Adrenal gland (tissue), 12 donors: ENCODE results near the gene ZFHX3. TPM values are rescaled to one million over a fixed set of nuclear protein-coding genes. Genes with fewer than 3 reads are reported as not detected.

Experiments used
- DNase-seq, 7 donors: peaks; one replicate each; pipeline ENCODE4 v3.0.0-alpha.2; 2019 to 2020
- H3K27ac ChIP-seq, 5 donors: fragments of 200-600 bp; sonication (generic) in 4 of 5; 1 replicate in 3 of 5; 2 replicates in 2 of 5; pipeline versions ENCODE4 v1.5.1 to v1.8.0; 2016 to 2020; ENCODE audit warnings: mild to moderate bottlenecking in 1 of 5
- H3K27me3 ChIP-seq: fragments of 200-600 bp; 2 replicates; pipeline ENCODE4 v1.8.0; 2021
- H3K36me3 ChIP-seq, 2 donors: fragments of 200-600 bp; replicated peaks in 1 of 2; 1 replicate in 1 of 2; 2 replicates in 1 of 2; pipeline versions ENCODE4 v1.5.1 to v1.8.0; 2018 to 2022
- H3K4me1 ChIP-seq, 2 donors: fragments of 200-600 bp; replicated peaks in 1 of 2; 1 replicate in 1 of 2; 2 replicates in 1 of 2; pipeline versions ENCODE4 v1.5.1 to v1.8.0; 2018 to 2021
- H3K4me3 ChIP-seq, 4 donors: fragments of 200-600 bp; sonication (generic) in 3 of 4; one replicate each; pipeline ENCODE4 v1.5.1; 2016 to 2018
- H3K9me3 ChIP-seq, 3 donors: fragments of 200-600 bp; sonication (generic) in 1 of 3; replicated peaks in 1 of 3; 1 replicate in 2 of 3; 2 replicates in 1 of 3; pipeline versions ENCODE4 v1.5.1 to v1.8.0; 2016 to 2021
- POLR2A ChIP-seq, 2 donors: fragments of 450-650 bp; IDR thresholded peaks; one replicate each; pipeline ENCODE4 v1.6.1; 2017; ENCODE audit warnings: antibody characterized with exemption in 2 of 2, mild to moderate bottlenecking in 2 of 2, moderate library complexity in 1 of 2
- WGBS, 4 donors: extraction: QIAGEN DNeasy Blood & Tissue Kit in 2 of 4; methylation state at CpG; one replicate each; pipeline versions ENCODE4 v1.1.5 to v1.1.7; 2013 to 2017; 5-methylcytosine and 5-hydroxymethylcytosine counted together
- intact Hi-C, 2 donors: fragments of 100-400 bp; cut with DNase I; formaldehyde crosslinking; loops; one replicate each; pipeline versions ENCODE4 v1.14.1 to v1.15.0; 2022 to 2023
- polyA plus RNA-seq, 3 donors: library from polyadenylated mRNA; stranded (reverse); fragments of 200-250 nt in 2 of 3; fragments of 350-450 nt in 1 of 3; fragmentation: Illumina TruSeq in 1 of 3; extraction: RNeasy Lipid Tissue Mini Kit (QIAGEN cat#74804) in 1 of 3; gene quantifications; one replicate each; pipeline ENCODE4 v1.2.3, GENCODE V29; 2013 to 2014
- total RNA-seq, 9 donors: library from RNA; depleted of rRNA in 4 of 9; stranded (reverse); fragments of >200 nt in 4 of 9; fragments of 120-200 nt in 1 of 9; fragmentation: NEBNext Ultra II Directional in 1 of 9; extraction: Animal tissue kit (Norgen Biotek cat#: 25700) in 1 of 9; gene quantifications; one replicate each; pipeline versions ENCODE4 v1.1.0 to v1.2.4, GENCODE V29; 2013 to 2023
- TF ChIP-seq, protein P1 (sequence below), 6 experiments: fragments of 450-650 bp in 4 of 6; fragments of 200-600 bp in 2 of 6; sonication (generic) in 1 of 6; IDR thresholded peaks; 1 replicate in 5 of 6; 2 replicates in 1 of 6; pipeline versions ENCODE4 v1.5.1 to v1.8.0; 2016 to 2021; ENCODE audit warnings: antibody characterized with exemption in 6 of 6, mild to moderate bottlenecking in 2 of 6, moderate library complexity in 1 of 6
- donor health status: healthy with polysubstance abuse.
- donor health status: Bipolar disorder and iron deficiency.
- donor health status: DM: yes; HTN: yes; CAD: no.
- donor health status: DM: no; HTN: no; CAD: no.
- donor health status: DM: no; HTN: no; CAD: no.
- donor health status: DM: yes; HTN: yes; CAD: no.

Gene ZFHX3
- total and polyA plus RNA-seq, 12 donors = 2.4 to 31.6 (median 19.3) TPM

GRCh38 chr16:72764015-72764654 is 283.8 kb downstream of the ZFHX3 start:
- Histone ChIP-seq H3K4me3 (no peak overlapping the region), H3K36me3 (no peaks in the 10 kb centered on the region), H3K27ac (no peak overlapping the region), H3K4me1 (no peaks in the 10 kb centered on the region), H3K9me3 (no peaks in the 10 kb centered on the region), H3K27me3 (no peaks in the 10 kb centered on the region)
- no peak for TF ChIP-seq POLR2A (IDR thresholded peaks at IDR 0.05)
- TF ChIP-seq, protein P1, sequence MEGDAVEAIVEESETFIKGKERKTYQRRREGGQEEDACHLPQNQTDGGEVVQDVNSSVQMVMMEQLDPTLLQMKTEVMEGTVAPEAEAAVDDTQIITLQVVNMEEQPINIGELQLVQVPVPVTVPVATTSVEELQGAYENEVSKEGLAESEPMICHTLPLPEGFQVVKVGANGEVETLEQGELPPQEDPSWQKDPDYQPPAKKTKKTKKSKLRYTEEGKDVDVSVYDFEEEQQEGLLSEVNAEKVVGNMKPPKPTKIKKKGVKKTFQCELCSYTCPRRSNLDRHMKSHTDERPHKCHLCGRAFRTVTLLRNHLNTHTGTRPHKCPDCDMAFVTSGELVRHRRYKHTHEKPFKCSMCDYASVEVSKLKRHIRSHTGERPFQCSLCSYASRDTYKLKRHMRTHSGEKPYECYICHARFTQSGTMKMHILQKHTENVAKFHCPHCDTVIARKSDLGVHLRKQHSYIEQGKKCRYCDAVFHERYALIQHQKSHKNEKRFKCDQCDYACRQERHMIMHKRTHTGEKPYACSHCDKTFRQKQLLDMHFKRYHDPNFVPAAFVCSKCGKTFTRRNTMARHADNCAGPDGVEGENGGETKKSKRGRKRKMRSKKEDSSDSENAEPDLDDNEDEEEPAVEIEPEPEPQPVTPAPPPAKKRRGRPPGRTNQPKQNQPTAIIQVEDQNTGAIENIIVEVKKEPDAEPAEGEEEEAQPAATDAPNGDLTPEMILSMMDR (IDR thresholded peaks at IDR 0.05) = no peak
- 67 to 84% (median 72%) methylated on average over 8 of the region's 8 CpGs for WGBS, 4 donors
- no peak for DNase-seq
- intact Hi-C loops = no loop called here

- no peak for DNase-seq
- intact Hi-C loops = no loop called here
- Histone ChIP-seq H3K4me1 (no peaks in the 10 kb centered on the region), H3K27ac (no peak overlapping the region), H3K4me3 (no peak overlapping the region), H3K9me3 (no peaks in the 10 kb centered on the region), H3K36me3 (no peaks in the 10 kb centered on the region), H3K27me3 (no peaks in the 10 kb centered on the region)
- TF ChIP-seq, protein P1 (IDR thresholded peaks at IDR 0.05) = no peak
- TF ChIP-seq POLR2A (IDR thresholded peaks at IDR 0.05) = no peak
Observed at GRCh38 chr16:72760581-72760980, 287.3 kb downstream of the ZFHX3 start.

DNA sequence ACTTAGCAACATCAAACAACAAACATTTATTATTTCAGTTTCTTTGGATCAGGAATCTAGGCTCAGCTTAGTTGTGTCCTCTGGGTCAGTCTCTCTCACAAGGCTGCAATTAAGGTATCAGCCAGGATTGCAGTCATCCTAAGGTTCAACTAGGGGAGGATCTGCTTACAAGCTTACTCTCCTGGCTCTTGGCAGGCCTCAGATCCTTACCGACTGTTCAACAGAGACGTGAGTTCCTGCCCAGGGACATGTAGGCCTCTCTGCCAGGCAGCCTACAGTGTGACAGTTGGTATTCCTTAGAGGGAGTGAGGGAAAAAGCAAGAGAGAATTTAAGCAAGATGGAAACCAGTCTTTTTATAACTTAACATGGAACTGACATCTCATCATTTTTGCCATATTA is 294.0 kb downstream of the ZFHX3 start:
- no peaks in the 10 kb centered on the region for H3K9me3 ChIP-seq
- intact Hi-C loops = no loop called here
- TF ChIP-seq POLR2A (IDR thresholded peaks at IDR 0.05) = no peak
- TF ChIP-seq, protein P1 (IDR thresholded peaks at IDR 0.05) = no peak
- no peak for DNase-seq
- no peaks in the 10 kb centered on the region for H3K4me1 ChIP-seq
- H3K36me3 ChIP-seq = no peaks in the 10 kb centered on the region
- whole genome bisulfite sequencing, 4 donors = 66 to 80% (median 72%) methylated on average over 2 of the region's 2 CpGs
- no peaks in the 10 kb centered on the region for H3K27me3 ChIP-seq
- no peak overlapping the region for H3K27ac ChIP-seq
- no peak overlapping the region for H3K4me3 ChIP-seq

DNA sequence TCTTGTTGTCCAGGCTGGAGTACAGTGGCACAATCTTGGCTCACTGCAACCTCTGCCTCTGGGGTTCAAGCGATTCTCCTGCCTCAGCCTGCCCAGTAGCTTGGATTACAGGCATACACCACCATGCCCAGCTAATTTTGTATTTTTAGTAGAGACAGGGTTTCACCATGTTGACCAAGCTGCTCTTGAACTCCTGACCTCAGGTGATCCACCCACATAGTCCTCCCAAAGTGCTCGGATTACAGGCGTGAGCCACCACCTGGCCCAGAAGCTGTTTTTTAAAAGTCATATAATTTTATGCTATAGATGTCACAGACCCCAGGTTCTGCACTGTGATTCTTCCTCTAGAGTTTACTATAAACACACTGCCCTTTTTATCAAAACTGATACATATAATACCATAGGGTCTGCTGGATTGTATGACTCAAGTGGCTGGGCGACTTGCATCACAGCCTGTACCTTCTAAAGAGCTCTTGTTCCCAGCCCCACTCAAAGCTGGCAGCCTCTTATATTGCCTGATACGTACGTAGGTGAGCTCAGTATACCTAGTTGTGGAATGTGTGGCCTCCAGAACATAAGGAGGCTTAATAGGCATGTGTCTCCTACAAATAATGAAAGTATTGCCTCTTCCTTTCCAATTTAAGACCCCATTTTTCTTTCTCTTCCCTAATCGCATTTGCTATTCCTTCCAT is 295.8 kb downstream of the ZFHX3 start:
- Histone ChIP-seq H3K4me3 (no peak overlapping the region), H3K9me3 (no peaks in the 10 kb centered on the region), H3K27me3 (no peaks in the 10 kb centered on the region), H3K27ac (no peak overlapping the region), H3K36me3 (no peaks in the 10 kb centered on the region), H3K4me1 (no peaks in the 10 kb centered on the region)
- no peak for TF ChIP-seq POLR2A (IDR thresholded peaks at IDR 0.05)
- TF ChIP-seq, protein P1 (IDR thresholded peaks at IDR 0.05) = no peak
- intact Hi-C loops = no loop called here
- 94 to 99% (median 96%) methylated on average over 7 of the region's 7 CpGs for WGBS, 4 donors
- no peak for DNase-seq
